SK-N-MC (cell line): Measurements from ENCODE around the gene SERTAD4.
A peak's percentile ranks its signal among the peaks of the same experiment; 100 is the strongest.

ENCODE experiments used
- DNase-seq: peaks from one replicate; pipeline ENCODE4 v3.0.0-alpha.2; 2011; ENCODE audit warnings: low read depth, low spot score
- H3K27ac ChIP-seq: fragments of 200-600 bp; sonication (generic); 2 replicates; pipeline ENCODE4 v1.5.1; 2016; ENCODE audit warnings: mixed run types
- H3K36me3 ChIP-seq: fragments of 200-600 bp; sonication (generic); 2 replicates; pipeline ENCODE4 v1.6.1; 2017; ENCODE audit warnings: antibody characterized with exemption, low read length, mixed read lengths; ENCODE audit not compliant: insufficient read depth
- H3K4me3 ChIP-seq: fragments of 200-600 bp; sonication (generic); 2 replicates; pipeline ENCODE4 v1.5.1; 2016
- H3K9ac ChIP-seq: fragments of 200-600 bp; sonication (generic); 2 replicates; pipeline ENCODE4 v1.8.0; 2017; ENCODE audit warnings: mixed run types, mixed read lengths; ENCODE audit not compliant: insufficient read length
- H3K9me3 ChIP-seq: fragments of 200-600 bp; sonication (generic); 2 replicates; pipeline ENCODE4 v1.6.1; 2017; ENCODE audit warnings: low read depth, mild to moderate bottlenecking, antibody characterized with exemption, low read length, moderate library complexity, mixed read lengths
- EZH2 ChIP-seq: fragments of 200-600 bp; sonication (generic); IDR thresholded peaks from one replicate; pipeline ENCODE4 v1.6.1; 2017; ENCODE audit warnings: antibody characterized with exemption
- FOXP2 ChIP-seq: optimal IDR thresholded peaks from 2 replicates; pipeline ENCODE3; 2011; ENCODE audit warnings: mild to moderate bottlenecking, moderate library complexity; ENCODE audit not compliant: insufficient read depth; ENCODE audit errors: extremely low read length, control extremely low read depth
- POLR2AphosphoS5 ChIP-seq: IDR thresholded peaks from 2 replicates; pipeline ENCODE4 v1.6.1; 2012; ENCODE audit warnings: mild to moderate bottlenecking, low read depth, low read length, borderline replicate concordance

Gene SERTAD4

GRCh38 chr1:210236386-210236839, 3.8 kb downstream of the SERTAD4 start:
- DNase-seq, result no peak
- H3K4me3 ChIP-seq, result no peak overlapping the region
- TF ChIP-seq FOXP2 (no peak), EZH2 (no peak), POLR2AphosphoS5 (no peak)

GRCh38 chr1:210236840-210237409, 4.3 kb downstream of the SERTAD4 start:
- no peak for TF ChIP-seq FOXP2
- TF ChIP-seq POLR2AphosphoS5, result no peak
- H3K27ac ChIP-seq, result no peak overlapping the region
- H3K4me3 ChIP-seq, result no peak overlapping the region
- no peak for DNase-seq
- H3K9me3 ChIP-seq, result no peaks in the 10 kb centered on the region
- H3K9ac ChIP-seq, result no peak overlapping the region
- no peaks in the 10 kb centered on the region for H3K36me3 ChIP-seq

More at GRCh38 chr1:210236386-210236839, 3.8 kb downstream of the SERTAD4 start:
- no peak overlapping the region for H3K27ac ChIP-seq
- H3K36me3 ChIP-seq, result no peaks in the 10 kb centered on the region
- no peaks in the 10 kb centered on the region for H3K9me3 ChIP-seq
- no peak overlapping the region for H3K9ac ChIP-seq

GRCh38 chr1:210237479-210237878, 4.9 kb downstream of the SERTAD4 start:
- no peak overlapping the region for H3K4me3 ChIP-seq
- H3K27ac ChIP-seq, result no peak overlapping the region
- H3K9ac ChIP-seq, result no peak overlapping the region
- DNase-seq, result no peak
- no peaks in the 10 kb centered on the region for H3K9me3 ChIP-seq
- H3K36me3 ChIP-seq, result no peaks in the 10 kb centered on the region
- TF ChIP-seq EZH2, result no peak
- no peak for TF ChIP-seq POLR2AphosphoS5
- no peak for TF ChIP-seq FOXP2

- TF ChIP-seq EZH2, result no peak
- no peak for TF ChIP-seq POLR2AphosphoS5
- no peak for TF ChIP-seq FOXP2
- Histone ChIP-seq H3K9ac (no peak overlapping the region), H3K27ac (no peak overlapping the region), H3K36me3 (no peaks in the 10 kb centered on the region), H3K4me3 (no peak overlapping the region), H3K9me3 (no peaks in the 10 kb centered on the region)
- DNase-seq, result no peak
These were observed 5.4 kb downstream of the SERTAD4 start for GRCh38 chr1:210237981-210238380.

GRCh38 chr1:210239349-210240111, 6.9 kb downstream of the SERTAD4 start:
- Histone ChIP-seq H3K36me3 (no peaks in the 10 kb centered on the region), H3K4me3 (no peak overlapping the region), H3K27ac (no peak overlapping the region), H3K9ac (no peak overlapping the region), H3K9me3 (no peaks in the 10 kb centered on the region)
- no peak for TF ChIP-seq EZH2
- no peak; the same call in 1 of the 2 replicates for TF ChIP-seq POLR2AphosphoS5
- TF ChIP-seq FOXP2, result no peak
- peak; percentile 52 for DNase-seq

GRCh38 chr1:210241121-210241520, 8.5 kb downstream of the SERTAD4 start:
- TF ChIP-seq EZH2 (no peak), POLR2AphosphoS5 (no peak), FOXP2 (no peak)
- Histone ChIP-seq H3K9ac (no peak overlapping the region), H3K36me3 (no peaks in the 10 kb centered on the region), H3K27ac (no peak overlapping the region), H3K4me3 (no peak overlapping the region), H3K9me3 (no peaks in the 10 kb centered on the region)
- no peak for DNase-seq

- H3K4me3 ChIP-seq, result no peak overlapping the region
- H3K27ac ChIP-seq, result no peak overlapping the region
- DNase-seq, result no peak
- H3K36me3 ChIP-seq, result no peaks in the 10 kb centered on the region
- no peak overlapping the region for H3K9ac ChIP-seq
- no peak for TF ChIP-seq EZH2
- H3K9me3 ChIP-seq, result no peaks in the 10 kb centered on the region
These were observed 12.3 kb downstream of the SERTAD4 start for GRCh38 chr1:210244746-210245367.

- TF ChIP-seq POLR2AphosphoS5, result no peak; the same call in 1 of the 2 replicates
- TF ChIP-seq FOXP2, result no peak
- no peak for TF ChIP-seq EZH2
- DNase-seq, result peak; percentile 64
- Histone ChIP-seq H3K4me3 (peak overlapping the region; percentile 21), H3K9me3 (no peaks in the 10 kb centered on the region), H3K27ac (no peak overlapping the region), H3K9ac (no peak overlapping the region), H3K36me3 (no peaks in the 10 kb centered on the region)
These were observed 13.9 kb downstream of the SERTAD4 start for GRCh38 chr1:210246447-210246846.

- DNase-seq, result no peak
- H3K9me3 ChIP-seq, result no peaks in the 10 kb centered on the region
- H3K4me3 ChIP-seq, result no peak overlapping the region
- H3K36me3 ChIP-seq, result no peaks in the 10 kb centered on the region
- TF ChIP-seq POLR2AphosphoS5 (no peak), EZH2 (no peak), FOXP2 (no peak)
- no peak overlapping the region for H3K27ac ChIP-seq
- no peak overlapping the region for H3K9ac ChIP-seq
These were observed 15.7 kb downstream of the SERTAD4 start for GRCh38 chr1:210248341-210248740.
